ENCODE measurements around the gene XPNPEP1.

Gene XPNPEP1

GRCh38 chr10:109922976-109923921 is at the start of gene XPNPEP1:
Gene XPNPEP1, minus strand, starts transcription at chr10:109923511. Its CDS starts 78 bp downstream, at chr10:109923433.
- peak; percentile 68 for DNase-seq (ENCODE audit: low read depth)

GRCh38 chr10:109972372-109973001 is 49.2 kb upstream of the XPNPEP1 start:
- no peak for DNase-seq (ENCODE audit: low read depth)

- no peak for DNase-seq (ENCODE audit: low read depth)
These were observed 48.3 kb upstream of the XPNPEP1 start for GRCh38 chr10:109971634-109972033.

- no peak for DNase-seq (ENCODE audit: low read depth)
These were observed 46.5 kb upstream of the XPNPEP1 start for GRCh38 chr10:109969760-109970346.

- DNase-seq (ENCODE audit: low read depth) = no peak
These were observed 45.8 kb upstream of the XPNPEP1 start for GRCh38 chr10:109968953-109969759.

GRCh38 chr10:109967739-109968088 is 44.4 kb upstream of the XPNPEP1 start:
- DNase-seq (ENCODE audit: low read depth) = no peak

- DNase-seq (ENCODE audit: low read depth) = no peak
These were observed 43.8 kb upstream of the XPNPEP1 start for GRCh38 chr10:109966961-109967738.

- DNase-seq (ENCODE audit: low read depth) = no peak
These were observed 41.0 kb upstream of the XPNPEP1 start for GRCh38 chr10:109964318-109964717.

GRCh38 chr10:109963439-109963838 is 40.1 kb upstream of the XPNPEP1 start:
- DNase-seq (ENCODE audit: low read depth) = no peak

- no peak for DNase-seq (ENCODE audit: low read depth)
These were observed 38.9 kb upstream of the XPNPEP1 start for GRCh38 chr10:109962247-109962646.

- DNase-seq (ENCODE audit: low read depth) = no peak
These were observed 38.1 kb upstream of the XPNPEP1 start for GRCh38 chr10:109961174-109962001.

GRCh38 chr10:109960682-109961081 is 37.4 kb upstream of the XPNPEP1 start:
- DNase-seq (ENCODE audit: low read depth) = no peak

GRCh38 chr10:109959259-109960145 is 36.2 kb upstream of the XPNPEP1 start:
- no peak for DNase-seq (ENCODE audit: low read depth)

- no peak for DNase-seq (ENCODE audit: low read depth)
These were observed 34.7 kb upstream of the XPNPEP1 start for GRCh38 chr10:109958059-109958458.

GRCh38 chr10:109957092-109957797 is 33.9 kb upstream of the XPNPEP1 start:
- no peak for DNase-seq (ENCODE audit: low read depth)

GRCh38 chr10:109956454-109957091 is 33.3 kb upstream of the XPNPEP1 start:
- DNase-seq (ENCODE audit: low read depth) = no peak

GRCh38 chr10:109953766-109954165 is 30.5 kb upstream of the XPNPEP1 start:
- DNase-seq (ENCODE audit: low read depth) = no peak

- no peak for DNase-seq (ENCODE audit: low read depth)
These were observed 29.2 kb upstream of the XPNPEP1 start for GRCh38 chr10:109952526-109952925.
